ENCODE results near the gene CCNY. TPM values are rescaled to one million over a fixed set of nuclear protein-coding genes. Genes with fewer than 3 reads are reported as not detected.

The CCNY gene
- total RNA-seq, 2 experiments from 2014 or later: 37.0 to 55.8 TPM

DNA sequence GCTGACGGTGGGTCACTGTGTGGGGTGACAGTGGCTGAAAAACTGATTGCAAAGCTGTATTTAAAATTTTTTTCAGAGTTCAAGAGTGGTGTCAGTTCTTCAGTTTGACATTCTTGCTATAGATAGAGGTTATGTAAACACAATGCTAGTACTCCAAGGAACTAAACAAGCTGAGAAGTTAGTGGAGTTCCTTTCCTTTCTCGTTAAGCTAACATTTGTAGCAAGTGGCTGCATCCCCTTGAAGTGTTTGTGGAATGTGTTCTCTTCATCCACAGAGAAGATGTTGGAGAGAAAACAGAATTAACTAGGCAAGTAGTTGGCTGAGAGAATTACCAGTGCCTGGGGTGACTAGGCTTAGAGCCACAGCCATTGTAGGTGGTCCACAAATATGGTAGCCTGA is 15.8 kb downstream of the CCNY start:
- TF ChIP-seq, protein P1, sequence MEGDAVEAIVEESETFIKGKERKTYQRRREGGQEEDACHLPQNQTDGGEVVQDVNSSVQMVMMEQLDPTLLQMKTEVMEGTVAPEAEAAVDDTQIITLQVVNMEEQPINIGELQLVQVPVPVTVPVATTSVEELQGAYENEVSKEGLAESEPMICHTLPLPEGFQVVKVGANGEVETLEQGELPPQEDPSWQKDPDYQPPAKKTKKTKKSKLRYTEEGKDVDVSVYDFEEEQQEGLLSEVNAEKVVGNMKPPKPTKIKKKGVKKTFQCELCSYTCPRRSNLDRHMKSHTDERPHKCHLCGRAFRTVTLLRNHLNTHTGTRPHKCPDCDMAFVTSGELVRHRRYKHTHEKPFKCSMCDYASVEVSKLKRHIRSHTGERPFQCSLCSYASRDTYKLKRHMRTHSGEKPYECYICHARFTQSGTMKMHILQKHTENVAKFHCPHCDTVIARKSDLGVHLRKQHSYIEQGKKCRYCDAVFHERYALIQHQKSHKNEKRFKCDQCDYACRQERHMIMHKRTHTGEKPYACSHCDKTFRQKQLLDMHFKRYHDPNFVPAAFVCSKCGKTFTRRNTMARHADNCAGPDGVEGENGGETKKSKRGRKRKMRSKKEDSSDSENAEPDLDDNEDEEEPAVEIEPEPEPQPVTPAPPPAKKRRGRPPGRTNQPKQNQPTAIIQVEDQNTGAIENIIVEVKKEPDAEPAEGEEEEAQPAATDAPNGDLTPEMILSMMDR (conservative IDR thresholded peaks at IDR 0.05; ENCODE audit: low read length): no peak
- no peak for TF ChIP-seq EZH2phosphoT487 (IDR thresholded peaks at IDR 0.05; ENCODE audit: borderline replicate concordance, low read depth, low read length)
- BruUV-seq (replicated peaks): no TSS peak
- peak overlapping the region; percentile 28 for H3K4me2 ChIP-seq (ENCODE audit: low read length)
- ChIA-PET POLR2A (interaction anchor here (1.0 to 1.3 kb wide), 2 partner anchors 11 to 13 kb away, joined by 3 to 4 read pairs; no protein-coding TSS in a partner anchor), CTCF (ENCODE audit: unreplicated experiment) (no interaction called here)
- H3K9me3 ChIP-seq (ENCODE audit: low read length): no peaks in the 10 kb centered on the region
- no peak overlapping the region for H3K4me3 ChIP-seq (ENCODE audit: low read depth, low read length, poor library complexity, severe bottlenecking)
- peaks cover 35% of the 10 kb centered on the region for H3K4me1 ChIP-seq (ENCODE audit: insufficient read depth, low read length, poor library complexity, severe bottlenecking)
- peaks cover 45% of the 10 kb centered on the region for H4K20me1 ChIP-seq (ENCODE audit: insufficient read depth, low read length)
- H3K36me3 ChIP-seq (ENCODE audit: insufficient read depth, low read length): no peaks in the 10 kb centered on the region
- no peaks in the 10 kb centered on the region for H3K9me2 ChIP-seq (ENCODE audit: insufficient read depth, low read length)
- H3K27ac ChIP-seq (ENCODE audit: low read depth, low read length, poor library complexity, severe bottlenecking): no peak overlapping the region
- H3K79me2 ChIP-seq (ENCODE audit: insufficient read depth, low read depth, low read length): peaks cover 72% of the 10 kb centered on the region; the same call in 1 of the 2 replicates
- no peak overlapping the region for H2AFZ ChIP-seq (ENCODE audit: low read length)
- DNase-seq (ENCODE audit: low spot score): no peak
- intact Hi-C loops (cut with micrococcal nuclease; ENCODE audit: unreplicated experiment): no loop called here

DNA sequence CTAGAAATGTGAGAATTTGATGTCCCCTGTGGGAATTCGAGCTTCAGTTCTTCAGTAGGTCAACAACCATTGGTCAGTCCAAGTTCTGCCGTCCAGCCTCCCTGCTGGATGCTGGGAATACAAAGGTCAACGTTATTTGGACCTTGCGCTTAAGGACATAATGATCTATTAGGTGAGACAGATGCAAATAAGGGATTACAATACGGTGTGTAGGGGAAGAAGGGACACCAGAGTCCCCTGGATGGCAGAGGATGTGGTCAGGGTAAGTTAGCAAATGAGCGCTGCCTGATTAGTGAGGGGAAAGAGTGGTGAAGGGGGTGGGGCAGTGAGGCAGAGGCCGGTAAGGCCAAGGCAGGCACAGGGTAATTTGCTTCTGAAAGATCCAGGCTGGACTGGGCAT is 16.2 kb downstream of the CCNY start:
- H4K20me1 ChIP-seq (ENCODE audit: insufficient read depth, low read length): peaks cover 43% of the 10 kb centered on the region

DNA sequence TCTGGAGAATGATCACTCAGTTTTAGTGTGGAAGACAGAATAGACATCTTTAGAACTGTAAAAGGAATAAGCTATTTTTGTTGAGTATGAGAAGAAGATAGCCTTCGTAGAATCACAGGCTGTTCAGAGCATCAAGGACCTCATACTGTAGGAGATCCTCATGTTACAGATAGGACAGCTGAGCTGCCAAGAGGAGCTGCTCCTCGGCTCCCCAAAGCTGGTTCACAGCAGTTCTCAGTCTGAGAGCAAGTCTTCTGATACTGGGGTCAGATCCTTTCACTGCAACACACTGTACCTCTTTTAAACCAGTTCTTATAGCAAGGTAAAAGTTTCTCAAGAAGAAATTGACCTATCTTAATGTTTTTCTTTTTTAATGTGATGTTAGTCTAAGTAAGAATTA is 17.1 kb downstream of the CCNY start:
- ChIA-PET CTCF (ENCODE audit: unreplicated experiment) (no interaction called here), POLR2A (interaction anchor here (0.5 to 2.3 kb wide), 6 partner anchors 11 to 79 kb away, joined by 3 to 11 read pairs (median 4); no protein-coding TSS in a partner anchor)
- H3K9me3 ChIP-seq (ENCODE audit: low read length): no peaks in the 10 kb centered on the region
- no peak overlapping the region for H3K4me3 ChIP-seq (ENCODE audit: low read depth, low read length, poor library complexity, severe bottlenecking)
- peaks cover 45% of the 10 kb centered on the region for H4K20me1 ChIP-seq (ENCODE audit: insufficient read depth, low read length)
- no peaks in the 10 kb centered on the region for H3K9me2 ChIP-seq (ENCODE audit: insufficient read depth, low read length)
- H3K4me1 ChIP-seq (ENCODE audit: insufficient read depth, low read length, poor library complexity, severe bottlenecking): peaks cover 35% of the 10 kb centered on the region
- BruUV-seq (replicated peaks): no TSS peak
- no peak overlapping the region for H3K27ac ChIP-seq (ENCODE audit: low read depth, low read length, poor library complexity, severe bottlenecking)
- no peak overlapping the region for H2AFZ ChIP-seq (ENCODE audit: low read length)
- peaks cover 70% of the 10 kb centered on the region; the same call in 1 of the 2 replicates for H3K79me2 ChIP-seq (ENCODE audit: insufficient read depth, low read depth, low read length)
- H3K36me3 ChIP-seq (ENCODE audit: insufficient read depth, low read length): no peaks in the 10 kb centered on the region
- TF ChIP-seq EZH2phosphoT487 (IDR thresholded peaks at IDR 0.05; ENCODE audit: borderline replicate concordance, low read depth, low read length): no peak
- TF ChIP-seq, protein P1 (conservative IDR thresholded peaks at IDR 0.05; ENCODE audit: low read length): no peak
- peak overlapping the region; percentile 42 for H3K4me2 ChIP-seq (ENCODE audit: low read length)
- intact Hi-C loops (cut with micrococcal nuclease; ENCODE audit: unreplicated experiment): no loop called here
- DNase-seq (ENCODE audit: low spot score): no peak

More for the DNA sequence above, 16.2 kb downstream of the CCNY start:
- no TSS peak for BruUV-seq (replicated peaks)
- no peaks in the 10 kb centered on the region for H3K9me2 ChIP-seq (ENCODE audit: insufficient read depth, low read length)
- H3K9me3 ChIP-seq (ENCODE audit: low read length): no peaks in the 10 kb centered on the region
- peaks cover 35% of the 10 kb centered on the region for H3K4me1 ChIP-seq (ENCODE audit: insufficient read depth, low read length, poor library complexity, severe bottlenecking)
- H3K4me2 ChIP-seq (ENCODE audit: low read length): peak overlapping the region; percentile 28
- intact Hi-C loops (cut with micrococcal nuclease; ENCODE audit: unreplicated experiment): no loop called here
- CTCF ChIA-PET (ENCODE audit: unreplicated experiment): no interaction called here
- TF ChIP-seq, protein P1 (conservative IDR thresholded peaks at IDR 0.05; ENCODE audit: low read length): no peak
- no peak for TF ChIP-seq EZH2phosphoT487 (IDR thresholded peaks at IDR 0.05; ENCODE audit: borderline replicate concordance, low read depth, low read length)
- POLR2A ChIA-PET: interaction anchor here (0.8 to 2.3 kb wide), 4 partner anchors 11 to 17 kb away, joined by 3 to 11 read pairs (median 4); no protein-coding TSS in a partner anchor
- H3K4me3 ChIP-seq (ENCODE audit: low read depth, low read length, poor library complexity, severe bottlenecking): no peak overlapping the region
- DNase-seq (ENCODE audit: low spot score): no peak
- H3K36me3 ChIP-seq (ENCODE audit: insufficient read depth, low read length): no peaks in the 10 kb centered on the region
- peaks cover 70% of the 10 kb centered on the region; the same call in 1 of the 2 replicates for H3K79me2 ChIP-seq (ENCODE audit: insufficient read depth, low read depth, low read length)
- H2AFZ ChIP-seq (ENCODE audit: low read length): no peak overlapping the region
- H3K27ac ChIP-seq (ENCODE audit: low read depth, low read length, poor library complexity, severe bottlenecking): no peak overlapping the region

Measured in OCI-LY7 (cell line).